Esophagus squamous epithelium (tissue), 5 donors: Measurements from ENCODE around the gene RBPMS2. TPM values are rescaled to one million over a fixed set of nuclear protein-coding genes. Genes with fewer than 3 reads are reported as not detected.

Experiments used
- DNase-seq: peaks from one replicate; lab custom pipeline; 2025; lab: John Stamatoyannopoulos, UW
- H3K27ac ChIP-seq, 4 donors: fragments of 200-600 bp; sonication (generic); one replicate each; pipeline ENCODE4 v1.5.1; 2016 to 2019; ENCODE audit warnings: mild to moderate bottlenecking in 1 of 4
- H3K27me3 ChIP-seq, 4 donors: fragments of 200-600 bp; sonication (generic); 1 replicate in 3 of 4; 2 replicates in 1 of 4; pipeline versions ENCODE4 v1.5.1 to v1.6.0; 2017 to 2021; ENCODE audit warnings: antibody characterized with exemption in 1 of 4
- H3K36me3 ChIP-seq, 3 donors: fragments of 200-600 bp; sonication (generic); one replicate each; pipeline ENCODE4 v1.5.1; 2016 to 2019
- H3K4me1 ChIP-seq, 3 donors: fragments of 200-600 bp; sonication (generic); one replicate each; pipeline ENCODE4 v1.5.1; 2017 to 2019
- H3K4me3 ChIP-seq, 4 donors: fragments of 200-600 bp; sonication (generic); 1 replicate in 3 of 4; 2 replicates in 1 of 4; pipeline ENCODE4 v1.5.1; 2016 to 2019; ENCODE audit warnings: mild to moderate bottlenecking in 2 of 4, moderate library complexity in 1 of 4
- H3K9me3 ChIP-seq, 3 donors: fragments of 200-600 bp; sonication (generic); one replicate each; pipeline ENCODE4 v1.5.1; 2016 to 2019
- CTCF ChIP-seq, 6 experiments: fragments of 450-650 bp in 4 of 6; fragments of 200-600 bp in 2 of 6; sonication (generic) in 2 of 6; IDR thresholded peaks; one replicate each; pipeline ENCODE4 v1.5.1; 2016 to 2019; ENCODE audit warnings: antibody characterized with exemption in 6 of 6, mild to moderate bottlenecking in 4 of 6, moderate library complexity in 4 of 6
- POLR2A ChIP-seq, 4 donors: fragments of 450-650 bp; IDR thresholded peaks; one replicate each; pipeline ENCODE4 v1.6.1; 2017; ENCODE audit warnings: antibody characterized with exemption in 4 of 4, mild to moderate bottlenecking in 4 of 4, moderate library complexity in 3 of 4
- WGBS, 2 donors: methylation state at CpG; one replicate each; pipeline ENCODE4 v1.1.5; 2018; 5-methylcytosine and 5-hydroxymethylcytosine counted together
- intact Hi-C: fragments of 100-400 bp; cut with DNase I; formaldehyde crosslinking; loops from one replicate; pipeline ENCODE4 v1.15.0; 2022
- total RNA-seq, 4 donors: library from RNA; depleted of rRNA; stranded (reverse); fragments of >200 nt; gene quantifications; one replicate each; pipeline ENCODE4 v1.1.0, GENCODE V29; 2016
- donor health status: DM: yes; HTN: yes; CAD: no.

RBPMS2 gene
- total RNA-seq, 4 donors from 2014 or later: 0.75 to 5.0 (median 1.3) TPM; not detected in 1

- Histone ChIP-seq H3K9me3 (no peaks in the 10 kb centered on the region), H3K4me1 (no peaks in the 10 kb centered on the region), H3K4me3 (no peak overlapping the region), H3K36me3 (no peaks in the 10 kb centered on the region), H3K27me3 (no peaks in the 10 kb centered on the region), H3K27ac (no peak overlapping the region)
- intact Hi-C loops: no loop called here
- 77 to 90% methylated on average over 7 of the region's 7 CpGs for WGBS, 2 donors
- TF ChIP-seq CTCF (IDR thresholded peaks at IDR 0.05) (no peak), POLR2A (IDR thresholded peaks at IDR 0.05) (no peak)
- DNase-seq: no peak
Observed at GRCh38 chr15:64710676-64711428, 64.5 kb downstream of the RBPMS2 start.

- Histone ChIP-seq H3K4me1 (peaks cover 10 to 23% (median 14%) of the 10 kb centered on the region in 3 donors), H3K27ac (no peak overlapping the region), H3K9me3 (no peaks in the 10 kb centered on the region), H3K36me3 (no peaks in the 10 kb centered on the region), H3K27me3 (no peaks in the 10 kb centered on the region), H3K4me3 (no peak overlapping the region)
- 80 to 82% methylated on average over 10 of the region's 10 CpGs for WGBS, 2 donors
- no peak for DNase-seq
- TF ChIP-seq POLR2A (IDR thresholded peaks at IDR 0.05): no peak
- TF ChIP-seq CTCF (IDR thresholded peaks at IDR 0.05): no peak
- intact Hi-C loops: no loop called here
Observed at GRCh38 chr15:64706011-64706911, 69.1 kb downstream of the RBPMS2 start.

DNA sequence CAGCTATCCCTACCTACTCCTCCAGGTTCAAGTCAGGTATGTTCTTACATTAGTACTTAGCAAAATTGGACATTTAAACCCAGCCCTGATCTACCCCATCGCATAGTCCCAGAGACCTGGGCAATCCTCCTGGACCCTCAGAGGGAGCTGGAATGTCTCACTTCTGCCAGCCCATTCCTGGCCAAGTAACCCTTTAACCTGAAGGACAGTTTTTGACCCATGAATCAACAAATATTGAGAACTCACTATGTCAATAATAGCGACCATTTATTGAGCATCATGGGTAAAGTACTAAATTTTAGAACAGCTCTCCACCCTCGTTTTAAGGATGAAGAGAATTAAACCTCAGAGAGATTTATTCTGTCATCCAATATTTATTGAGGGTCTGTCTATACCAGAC, 70.4 kb downstream of the RBPMS2 start:
- intact Hi-C loops: no loop called here
- Histone ChIP-seq H3K4me1 (peaks cover 23 to 36% (median 27%) of the 10 kb centered on the region in 3 donors), H3K36me3 (no peaks in the 10 kb centered on the region), H3K4me3 (no peak overlapping the region), H3K27me3 (no peaks in the 10 kb centered on the region), H3K9me3 (no peaks in the 10 kb centered on the region), H3K27ac (no peak overlapping the region)
- WGBS, 2 donors: 76 to 82% methylated on average over 3 of the region's 3 CpGs
- no peak for TF ChIP-seq CTCF (IDR thresholded peaks at IDR 0.05)
- TF ChIP-seq POLR2A (IDR thresholded peaks at IDR 0.05): no peak
- no peak for DNase-seq

DNA sequence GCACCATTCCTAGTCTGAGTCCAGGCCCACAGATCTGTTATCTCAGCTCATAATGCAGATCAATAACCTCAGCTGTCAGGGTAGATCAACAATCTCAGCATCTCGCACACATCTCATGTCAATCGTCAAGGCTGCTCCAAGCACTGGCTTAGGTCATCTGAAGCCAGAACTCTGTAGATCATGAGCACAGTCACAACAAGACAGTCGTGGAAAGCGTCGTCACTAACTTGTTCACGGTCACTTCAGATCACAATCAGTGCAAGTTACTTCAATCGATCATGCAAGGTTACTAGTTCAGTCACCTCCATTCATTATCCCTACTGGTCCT, 71.8 kb downstream of the RBPMS2 start:
- H3K4me3 ChIP-seq: peak overlapping the region; percentile 86 to 98 (median 92)

More for the DNA sequence above, 71.8 kb downstream of the RBPMS2 start:
- H3K4me1 ChIP-seq: peaks cover 35 to 50% (median 41%) of the 10 kb centered on the region in 3 donors
- H3K27ac ChIP-seq: peak overlapping the region; percentile 91 to 96 (median 94)
- no peaks in the 10 kb centered on the region for H3K36me3 ChIP-seq
- H3K9me3 ChIP-seq: no peaks in the 10 kb centered on the region
- no peak for DNase-seq
- WGBS, 2 donors: 41 to 50% methylated on average over 7 of the region's 7 CpGs
- no peaks in the 10 kb centered on the region for H3K27me3 ChIP-seq
- intact Hi-C loops: no loop called here
- TF ChIP-seq POLR2A (IDR thresholded peaks at IDR 0.05) (no peak), CTCF (IDR thresholded peaks at IDR 0.05) (no peak)
